GM12873 (cell line): ENCODE measurements around the gene MDP1.
A peak's percentile ranks its signal among the peaks of the same experiment; 100 is the strongest.

Source experiments
- CTCF ChIP-seq: IDR thresholded peaks from 2 replicates; pipeline ENCODE4 v1.5.1; 2012; ENCODE audit warnings: low read depth, mild to moderate bottlenecking, moderate library complexity, low read length, control low read depth; ENCODE audit not compliant: insufficient read depth; ENCODE audit errors: missing control alignments

MDP1 gene

GRCh38 chr14:24249230-24250021, 33.6 kb upstream of the MDP1 start:
- TF ChIP-seq CTCF, result no peak

GRCh38 chr14:24247422-24247821, 31.6 kb upstream of the MDP1 start:
- no peak for TF ChIP-seq CTCF

GRCh38 chr14:24246765-24247212, 30.9 kb upstream of the MDP1 start:
- no peak for TF ChIP-seq CTCF

GRCh38 chr14:24243336-24243836, 27.5 kb upstream of the MDP1 start:
- TF ChIP-seq CTCF, result no peak

GRCh38 chr14:24241829-24242443, 26.1 kb upstream of the MDP1 start:
- peak; percentile 61 for TF ChIP-seq CTCF

GRCh38 chr14:24240110-24240918, 24.4 kb upstream of the MDP1 start:
- TF ChIP-seq CTCF, result no peak
